GM21825 (cell line): ENCODE measurements around the gene SPTBN5.

ENCODE experiments used
- ATAC-seq: cut with Tn5 transposase; IDR thresholded peaks from one replicate; pipeline ENCODE4 v1.9.1; 2021; ENCODE audit warnings: mild to moderate bottlenecking, moderate library complexity; ENCODE audit not compliant: unreplicated experiment

The SPTBN5 gene

GRCh38 chr15:41809121-41809520 lies 84.7 kb downstream of the SPTBN5 start:
- no peak for ATAC-seq

GRCh38 chr15:41806291-41807181 lies 87.3 kb downstream of the SPTBN5 start:
- no peak for ATAC-seq

- ATAC-seq, result no peak
Measured at GRCh38 chr15:41805711-41806110, 88.1 kb downstream of the SPTBN5 start.

- ATAC-seq, result no peak
Measured at GRCh38 chr15:41804916-41805666, 88.8 kb downstream of the SPTBN5 start.

- no peak for ATAC-seq
Measured at GRCh38 chr15:41804361-41804760, 89.5 kb downstream of the SPTBN5 start.

- ATAC-seq, result no peak
Measured at GRCh38 chr15:41801850-41802455, 91.9 kb downstream of the SPTBN5 start.

GRCh38 chr15:41801185-41801584 lies 92.7 kb downstream of the SPTBN5 start:
- no peak for ATAC-seq

GRCh38 chr15:41799488-41799805 lies 94.4 kb downstream of the SPTBN5 start:
- ATAC-seq, result no peak

- no peak for ATAC-seq
Measured at GRCh38 chr15:41798607-41799487, 95.0 kb downstream of the SPTBN5 start.
